ENCODE results near the gene SP1. TPM values are rescaled to one million over a fixed set of nuclear protein-coding genes. Genes with fewer than 3 reads are reported as not detected.

Gene SP1
- total and polyA plus RNA-seq, 9 of the 15 experiments (the other 6 are each of a cell fraction or from before 2014, with no cell fraction given), result 8.0 to 65.5 (median 41.6) TPM

DNA sequence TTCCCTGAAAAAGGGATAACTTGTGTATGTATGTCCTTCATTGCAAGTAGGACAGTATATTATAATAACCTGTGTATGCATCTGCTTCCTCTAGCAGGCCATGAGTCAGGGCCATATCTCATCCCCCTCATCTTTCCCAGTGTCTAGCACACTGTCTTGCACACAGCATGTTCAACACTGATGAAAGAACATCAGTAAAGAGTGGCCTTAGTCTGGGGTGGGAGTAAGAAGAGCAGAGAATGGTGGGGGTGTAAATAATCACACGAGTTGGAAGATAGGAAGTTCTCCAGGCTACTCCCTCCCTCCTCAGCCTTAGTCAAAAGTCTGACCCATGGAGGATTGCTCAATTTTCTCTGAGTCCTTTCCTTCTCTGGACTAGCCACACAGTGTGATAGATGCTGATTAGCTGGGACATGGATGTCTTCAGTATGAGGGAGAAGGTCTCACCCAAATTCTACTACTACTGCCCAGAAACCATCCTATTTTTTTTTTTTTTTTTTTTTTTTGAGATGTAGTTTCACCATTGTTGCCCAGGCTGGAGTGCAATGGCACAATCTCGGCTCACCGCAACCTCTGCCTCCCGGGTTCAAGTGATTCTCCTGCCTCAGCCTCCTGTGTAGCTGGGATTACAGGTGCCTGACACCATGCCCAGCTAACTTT lies 14.6 kb upstream of the SP1 start (continued):
- no peak for TF ChIP-seq ZNF431 (CRISPR knock-in tag; IDR thresholded peaks at IDR 0.05)
- no peak for TF ChIP-seq ZNF561 (CRISPR knock-in tag; conservative IDR thresholded peaks at IDR 0.05)
- TF ChIP-seq GTF2E2 (tag; IDR thresholded peaks at IDR 0.05), result no peak
- no peak for TF ChIP-seq TAF15 (IDR thresholded peaks at IDR 0.05; ENCODE audit: low read depth, low read length)
- TF ChIP-seq, protein P1, sequence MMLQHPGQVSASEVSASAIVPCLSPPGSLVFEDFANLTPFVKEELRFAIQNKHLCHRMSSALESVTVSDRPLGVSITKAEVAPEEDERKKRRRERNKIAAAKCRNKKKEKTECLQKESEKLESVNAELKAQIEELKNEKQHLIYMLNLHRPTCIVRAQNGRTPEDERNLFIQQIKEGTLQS (IDR thresholded peaks at IDR 0.05), result peak; percentile 63
- TF ChIP-seq, protein P1 (CRISPR knock-in tag; conservative IDR thresholded peaks at IDR 0.05), result no peak
- no peak for TF ChIP-seq ZNF239 (CRISPR knock-in tag; IDR thresholded peaks at IDR 0.05)
- no peak for TF ChIP-seq THRAP3 (IDR thresholded peaks at IDR 0.05; ENCODE audit: borderline replicate concordance)
- no peak for TF ChIP-seq ZNF121 (CRISPR knock-in tag; conservative IDR thresholded peaks at IDR 0.05)
- no peak for TF ChIP-seq ZNF324 (CRISPR knock-in tag; IDR thresholded peaks at IDR 0.05)
- no peak for TF ChIP-seq SPI1 (IDR thresholded peaks at IDR 0.05; ENCODE audit: borderline replicate concordance, low read depth, low read length)
- TF ChIP-seq ZNF830 (CRISPR knock-in tag; IDR thresholded peaks at IDR 0.05), result no peak
- peak; percentile 39; the same call in 1 of the 2 replicates for TF ChIP-seq MYC (IDR thresholded peaks at IDR 0.05; ENCODE audit: low read depth, low read length)
- no peak for TF ChIP-seq MYC (CRISPR knock-in tag; IDR thresholded peaks at IDR 0.05; ENCODE audit: borderline replicate concordance, low read depth)
- TF ChIP-seq, protein P2, sequence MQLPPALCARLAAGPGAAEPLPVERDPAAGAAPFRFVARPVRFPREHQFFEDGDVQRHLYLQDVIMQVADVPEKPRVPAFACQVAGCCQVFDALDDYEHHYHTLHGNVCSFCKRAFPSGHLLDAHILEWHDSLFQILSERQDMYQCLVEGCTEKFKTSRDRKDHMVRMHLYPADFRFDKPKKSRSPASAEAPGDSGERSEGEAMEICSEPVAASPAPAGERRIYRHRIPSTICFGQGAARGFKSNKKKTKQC (CRISPR knock-in tag; IDR thresholded peaks at IDR 0.05), result no peak
- no peak for TF ChIP-seq PHF8 (IDR thresholded peaks at IDR 0.05; ENCODE audit: borderline replicate concordance, low read length)
- no peak for TF ChIP-seq DACH1 (IDR thresholded peaks at IDR 0.05; ENCODE audit: partially characterized antibody)
- no peak for TF ChIP-seq GTF2F1 (IDR thresholded peaks at IDR 0.05; ENCODE audit: low read depth, low read length)
- no peak for TF ChIP-seq ZNF140 (CRISPR knock-in tag; IDR thresholded peaks at IDR 0.05)
- peak; percentile 84 for TF ChIP-seq DPF2 (IDR thresholded peaks at IDR 0.05)
- no peak for TF ChIP-seq ZNF274 (IDR thresholded peaks at IDR 0.05; ENCODE audit: borderline replicate concordance, low read depth, low read length)
- no peak for TF ChIP-seq ZNF778 (CRISPR knock-in tag; IDR thresholded peaks at IDR 0.05)
- no peak for TF ChIP-seq ILF3 (IDR thresholded peaks at IDR 0.05; ENCODE audit: borderline replicate concordance)
- TF ChIP-seq ZNF280A (IDR thresholded peaks at IDR 0.05; ENCODE audit: low read depth, partially characterized antibody), result peak; percentile 72
- TF ChIP-seq FOXM1 (IDR thresholded peaks at IDR 0.05; ENCODE audit: low read depth), result 0 out of 2 replicates have a peak, but pooled peaks have one; percentile 17
- TF ChIP-seq FOXM1 (CRISPR knock-in tag; IDR thresholded peaks at IDR 0.05; ENCODE audit: low read depth), result no peak
- no peak for TF ChIP-seq RFX7 (CRISPR knock-in tag; IDR thresholded peaks at IDR 0.05)
- TF ChIP-seq NONO (IDR thresholded peaks at IDR 0.05; ENCODE audit: low read depth in 2 of 2, low read length in 1 of 2), result no peak
- TF ChIP-seq TAF1 (IDR thresholded peaks at IDR 0.05; ENCODE audit: control insufficient read depth, extremely low read depth, insufficient read depth, low read length, severe bottlenecking), result no peak
